Cerebellar cortex (tissue), 1 donor: Measurements from ENCODE around the gene ADCY3.

Experiments used
- DNase-seq: peaks from one replicate; pipeline ENCODE4 v3.0.0-alpha.2; 2015; ENCODE audit warnings: low spot score

The ADCY3 gene

GRCh38 chr2:24903161-24904103, 16.6 kb downstream of the ADCY3 start:
- DNase-seq, result no peak

DNA sequence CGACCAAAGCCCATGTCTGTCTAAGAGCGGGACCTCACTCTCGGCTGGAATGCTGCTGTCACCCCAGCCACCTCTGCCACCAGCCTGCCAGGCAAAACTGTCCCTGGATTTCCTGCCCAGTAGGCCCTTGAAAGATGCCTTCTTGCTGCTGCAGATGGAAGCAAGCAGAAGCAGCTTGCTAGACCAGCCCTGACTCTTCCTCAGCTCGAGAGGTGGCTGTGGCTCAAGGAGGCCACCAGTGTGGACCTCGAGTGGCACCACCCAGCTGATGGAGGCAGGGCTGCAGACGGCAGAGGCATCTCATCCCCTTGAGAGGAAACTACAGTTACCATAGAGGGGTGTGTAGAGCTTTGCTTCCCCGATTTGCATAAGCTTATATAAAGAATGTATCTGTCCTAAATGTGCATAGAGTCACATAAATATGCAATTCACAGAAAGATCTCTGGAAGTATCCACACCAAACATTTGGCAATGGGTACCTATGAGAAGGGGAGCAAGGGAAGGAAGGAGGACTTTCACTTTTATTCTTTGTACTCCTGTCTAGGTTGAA, 20.6 kb downstream of the ADCY3 start:
- no peak for DNase-seq

GRCh38 chr2:24898122-24899109, 21.6 kb downstream of the ADCY3 start:
- DNase-seq, result no peak

GRCh38 chr2:24894750-24895149, 25.3 kb downstream of the ADCY3 start:
- DNase-seq, result no peak

GRCh38 chr2:24893934-24894333, 26.1 kb downstream of the ADCY3 start:
- no peak for DNase-seq

DNA sequence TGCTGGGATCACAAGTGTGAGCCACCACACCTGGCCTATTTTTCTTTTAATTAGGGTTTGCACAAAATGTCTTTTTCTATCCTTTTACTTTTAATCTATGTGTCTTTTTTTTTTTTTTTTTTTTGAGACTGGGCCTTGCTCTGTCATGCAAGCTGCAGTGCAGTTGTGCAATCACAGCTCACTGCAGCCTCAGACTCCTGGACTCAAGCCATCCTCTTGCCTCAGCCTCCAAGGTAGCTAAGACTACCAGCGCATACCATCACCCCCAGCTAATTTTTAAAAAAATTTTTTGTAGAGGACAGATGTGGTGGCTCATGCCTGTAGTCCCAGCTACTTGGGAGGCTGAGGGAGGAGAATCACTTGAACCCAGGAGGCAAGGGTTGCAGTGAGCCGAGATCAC, 27.1 kb downstream of the ADCY3 start:
- DNase-seq, result no peak

DNA sequence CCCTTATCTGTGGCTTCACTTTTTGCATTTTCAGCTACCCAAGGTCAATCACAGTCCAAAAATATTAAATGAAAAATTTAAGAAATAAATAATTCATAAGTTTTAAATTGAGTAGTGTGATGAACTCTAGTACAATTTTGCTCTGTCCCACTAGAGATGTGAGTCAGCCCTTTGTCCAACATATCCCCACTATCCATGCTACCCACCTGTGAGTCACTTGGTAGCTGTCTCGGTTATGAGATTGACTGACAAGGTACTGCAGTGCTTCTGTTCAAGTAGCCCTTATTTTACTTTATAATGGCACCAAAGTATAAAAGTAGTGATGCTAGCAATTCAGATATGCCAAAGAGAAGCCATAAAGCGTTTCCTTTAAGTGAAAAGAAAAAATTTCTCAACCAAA, 28.8 kb downstream of the ADCY3 start:
- no peak for DNase-seq

- no peak for DNase-seq
Observed at GRCh38 chr2:24889221-24889620, 30.8 kb downstream of the ADCY3 start.

DNA sequence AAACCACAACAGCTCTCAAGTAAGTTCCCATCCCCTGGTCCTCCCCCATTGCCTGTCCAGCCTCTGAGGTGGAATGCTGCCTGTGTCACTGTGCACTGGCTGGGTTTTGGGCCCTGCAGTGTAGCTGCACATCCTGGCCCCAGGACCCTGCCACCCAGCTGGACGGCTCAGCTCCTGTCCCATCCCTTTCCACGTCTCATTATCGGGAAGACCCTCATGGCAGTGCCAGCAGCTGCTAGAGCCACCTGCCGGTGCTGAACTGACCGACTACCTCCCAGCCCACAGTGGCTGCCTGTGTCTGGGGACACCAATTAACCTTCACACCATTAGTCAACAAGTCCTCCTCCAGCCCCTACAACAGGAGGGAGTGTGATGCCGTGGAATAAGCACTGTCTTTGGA, 31.9 kb downstream of the ADCY3 start:
- DNase-seq, result no peak

DNA sequence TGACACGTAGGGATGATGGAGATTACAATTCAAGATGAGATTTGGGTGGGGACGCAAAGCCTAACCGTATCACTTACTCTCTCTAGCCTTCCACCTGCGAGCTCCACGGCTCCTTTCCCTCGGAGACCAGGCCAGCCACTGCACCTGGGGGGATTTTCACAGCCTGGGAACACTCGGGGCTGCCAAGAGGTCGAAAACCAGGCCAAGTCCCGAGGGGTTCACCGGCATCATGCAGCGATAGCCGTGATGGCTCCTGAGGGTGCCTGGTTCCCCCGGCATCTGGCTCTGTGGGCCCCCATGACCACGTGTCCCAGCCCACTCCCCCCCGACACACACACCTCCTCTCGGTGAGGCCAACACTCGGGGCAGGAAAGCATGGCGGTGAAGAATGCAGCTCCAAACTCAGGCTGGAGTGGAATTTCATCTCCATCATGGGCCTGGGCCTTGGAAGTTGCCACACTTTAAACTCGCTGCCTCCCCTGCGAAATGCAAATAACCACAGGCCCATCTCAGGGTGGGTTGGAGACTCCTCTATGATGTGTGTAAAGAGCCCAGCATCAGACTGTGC, 32.6 kb downstream of the ADCY3 start:
- DNase-seq, result no peak

DNA sequence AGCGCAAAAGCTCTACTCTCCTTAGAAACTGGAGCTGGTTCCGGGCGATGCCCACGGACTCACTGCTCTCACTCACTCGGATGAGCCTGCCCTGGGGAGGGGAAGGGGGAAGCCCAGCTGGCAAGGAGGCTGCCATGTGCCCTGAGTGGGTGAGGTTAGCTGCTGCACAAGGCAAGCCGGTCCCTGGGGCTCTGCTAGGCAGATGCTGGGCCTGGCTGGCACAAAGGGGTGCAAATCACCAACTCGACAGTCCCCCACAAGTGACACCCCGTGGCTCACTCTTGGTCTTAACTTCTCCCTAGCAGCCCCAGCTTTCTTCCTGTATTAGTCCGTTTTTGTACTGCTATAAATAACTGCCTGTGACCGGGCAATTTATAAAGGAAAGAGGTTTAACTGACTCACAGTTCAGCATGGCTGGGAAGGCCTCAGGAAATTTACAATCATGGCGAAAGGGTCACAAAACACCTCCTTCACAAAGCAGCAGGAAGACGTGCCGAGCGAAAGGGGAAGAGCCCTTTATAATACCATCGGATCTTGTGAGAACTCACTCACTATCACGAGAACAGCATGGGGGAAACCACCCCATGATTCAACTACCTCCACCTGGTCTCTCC, 33.2 kb downstream of the ADCY3 start:
- no peak for DNase-seq

- DNase-seq, result no peak
Observed at GRCh38 chr2:24886126-24886501, 33.9 kb downstream of the ADCY3 start.

DNA sequence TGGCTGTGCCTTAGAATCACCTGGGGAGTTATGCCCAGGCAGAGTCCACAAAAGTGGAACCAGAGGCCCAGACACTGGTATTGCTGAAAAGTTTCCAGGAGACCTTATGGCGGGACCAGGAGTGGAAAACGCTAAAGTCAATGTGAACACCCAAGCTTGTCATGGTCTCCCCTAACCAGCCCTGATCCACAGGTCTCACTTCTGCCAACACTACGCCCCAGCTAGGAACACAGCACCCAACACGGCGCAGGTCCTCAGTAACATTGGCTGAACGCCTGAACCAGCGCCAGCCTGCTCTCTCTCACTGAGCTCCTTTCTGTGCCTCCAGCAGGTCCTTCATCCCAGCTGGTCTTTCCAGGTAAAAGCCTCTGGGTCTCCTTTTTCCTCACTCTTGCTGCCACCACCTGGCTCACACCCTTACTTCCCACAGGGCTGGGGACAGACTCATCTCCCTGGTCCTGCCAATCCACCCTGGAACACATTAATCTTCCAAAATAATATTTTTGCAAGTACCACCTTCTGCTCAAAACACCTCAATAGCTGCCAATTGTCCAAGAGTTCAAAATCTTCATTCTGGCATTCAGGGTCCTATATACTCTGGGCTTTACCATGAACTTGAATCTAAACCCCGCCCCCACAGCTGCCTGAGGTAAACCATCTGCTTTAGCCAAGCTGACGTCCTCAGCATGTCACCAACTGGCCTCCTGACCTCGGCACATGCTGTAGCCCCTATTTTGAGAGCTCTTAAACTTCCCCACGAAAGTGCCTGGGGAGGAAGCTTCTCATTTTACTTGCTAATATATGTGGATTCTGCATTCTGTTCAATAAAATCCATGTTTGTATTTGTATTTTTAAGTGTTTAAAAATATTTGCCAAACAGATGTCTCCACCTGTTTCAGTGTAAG, 34.6 kb downstream of the ADCY3 start:
- DNase-seq, result peak; percentile 54

- peak; percentile 72 for DNase-seq
Observed at GRCh38 chr2:24883946-24884345, 36.1 kb downstream of the ADCY3 start.

- DNase-seq, result no peak
Observed at GRCh38 chr2:24881623-24882022, 38.4 kb downstream of the ADCY3 start.

DNA sequence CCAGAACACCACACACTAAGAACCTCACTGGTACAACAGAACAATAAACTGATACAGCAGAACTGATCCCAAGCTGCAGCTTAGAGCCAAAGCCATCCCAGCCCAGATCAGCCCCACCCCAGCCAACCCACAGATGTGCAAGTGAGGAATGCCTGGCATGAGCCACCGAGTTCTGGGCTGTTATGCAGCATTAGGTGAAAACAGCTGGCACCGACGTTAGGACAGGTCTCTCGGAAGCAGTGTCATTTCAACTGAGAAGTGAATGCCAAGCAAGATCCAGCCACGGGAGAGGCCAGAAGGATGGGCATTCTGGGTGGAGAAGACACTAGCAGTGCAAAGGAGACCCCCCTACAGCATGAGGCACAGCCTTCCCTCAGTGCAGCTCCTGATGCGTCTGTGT, 38.9 kb downstream of the ADCY3 start:
- DNase-seq, result no peak

DNA sequence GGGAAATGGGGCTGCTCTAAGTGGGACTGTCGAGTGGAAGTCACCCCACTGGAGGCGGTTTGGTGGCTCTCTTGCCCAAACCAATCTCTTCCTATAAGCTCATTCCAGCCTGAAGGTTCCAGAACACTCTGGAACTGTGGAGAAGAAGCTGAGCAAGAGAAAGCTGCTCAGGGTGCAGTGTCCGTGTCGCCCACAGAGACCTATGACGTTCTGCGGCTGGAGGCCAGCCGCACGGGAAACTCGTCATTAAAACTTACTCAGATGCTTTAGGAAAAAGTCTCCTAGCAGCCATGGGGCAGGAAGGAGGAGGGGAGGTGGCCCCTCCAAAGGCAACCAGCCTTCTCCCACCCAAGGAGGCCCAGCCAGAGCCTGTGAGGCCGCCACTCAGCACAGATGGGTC, 41.7 kb downstream of the ADCY3 start:
- DNase-seq, result no peak

GRCh38 chr2:24877646-24878045, 42.4 kb downstream of the ADCY3 start:
- DNase-seq, result no peak

DNA sequence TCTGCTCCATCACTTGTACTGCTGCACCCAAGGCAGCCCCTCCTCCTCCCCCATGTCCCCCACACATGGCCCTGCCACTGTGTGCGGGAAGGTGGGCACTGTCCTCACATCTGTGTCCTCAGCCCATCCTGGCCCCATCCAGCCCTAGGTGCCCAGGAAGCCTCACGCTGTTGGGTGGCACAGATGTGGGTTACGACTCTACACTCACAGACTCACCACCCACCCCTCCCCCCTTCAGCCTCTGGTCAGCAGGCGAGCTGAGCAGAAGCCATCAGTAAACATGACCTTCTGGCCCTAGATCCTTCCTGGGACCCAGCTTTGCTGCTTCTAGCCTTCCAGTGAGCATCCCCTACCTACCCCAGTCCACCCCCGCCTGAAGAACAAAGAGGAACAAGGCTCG, 43.0 kb downstream of the ADCY3 start:
- no peak for DNase-seq

DNA sequence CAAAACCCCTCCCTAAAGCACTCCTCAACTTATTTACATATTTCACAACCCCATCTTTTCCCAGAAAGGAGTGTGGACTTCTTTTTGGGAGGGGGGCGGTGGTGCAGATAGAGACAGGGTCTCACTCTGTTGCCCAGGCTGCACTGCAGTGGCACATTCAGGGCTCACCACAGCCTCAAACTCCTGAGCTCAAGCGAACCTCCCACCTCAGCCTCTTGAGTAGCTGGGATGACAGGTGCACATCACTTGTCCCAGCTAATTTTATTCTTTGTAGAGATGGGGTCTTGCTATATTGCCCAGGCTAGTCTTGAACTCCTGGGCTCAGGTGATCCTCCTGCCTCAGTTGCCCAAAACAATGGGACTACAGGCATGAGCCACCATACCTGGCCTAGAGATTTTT, 44.1 kb downstream of the ADCY3 start:
- DNase-seq, result no peak

DNA sequence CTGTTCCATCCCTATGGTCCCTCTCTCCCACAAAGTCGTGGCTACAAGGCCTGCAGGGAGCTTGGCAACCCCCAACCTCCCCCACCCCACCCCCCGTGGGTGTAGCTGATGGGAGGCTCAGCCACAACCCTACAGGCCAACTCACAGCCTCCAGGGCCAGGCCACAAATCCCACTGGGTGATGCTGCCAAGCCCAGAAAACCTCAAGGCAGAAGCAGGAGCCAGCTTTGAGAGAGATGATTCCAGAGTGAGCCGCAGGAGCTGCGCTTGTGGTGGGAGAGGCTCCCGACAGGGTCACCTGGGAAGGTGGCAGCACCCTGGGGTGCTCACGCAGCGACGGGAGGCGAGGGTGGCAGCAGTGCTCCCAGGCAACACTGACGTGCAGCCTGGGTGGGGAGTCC, 44.8 kb downstream of the ADCY3 start:
- DNase-seq, result no peak
